GM23338 (cell line): ENCODE results near the gene MKNK1. TPM values are rescaled to one million over a fixed set of nuclear protein-coding genes. Genes with fewer than 3 reads are reported as not detected.

ENCODE experiments used
- ATAC-seq: fragments of 200-7000 bp; cut with Tn5 transposase; 3 replicates; pipeline ENCODE4 v1.9.1; 2020
- DNase-seq: peaks from one replicate; pipeline ENCODE4 v3.0.0-alpha.2; 2015; ENCODE audit warnings: low spot score
- H2AFZ ChIP-seq: fragments of 200-600 bp; sonication (generic); 2 replicates; pipeline ENCODE4 v1.8.0; 2016; ENCODE audit warnings: antibody characterized with exemption, mild to moderate bottlenecking, moderate library complexity
- H3F3A ChIP-seq: fragments of 200-600 bp; sonication (generic); replicated peaks from 2 replicates; pipeline ENCODE4 v1.8.0; 2017; ENCODE audit warnings: antibody characterized with exemption, mixed run types, low read depth
- H3K27ac ChIP-seq: fragments of 200-600 bp; sonication (generic); 2 replicates; pipeline ENCODE4 v1.6.1; 2016; ENCODE audit warnings: low read depth
- H3K27me3 ChIP-seq: fragments of 200-600 bp; sonication (generic); 2 replicates; pipeline ENCODE4 v1.8.0; 2016; ENCODE audit warnings: mild to moderate bottlenecking, mixed run types, moderate library complexity; ENCODE audit not compliant: insufficient read depth
- H3K36me3 ChIP-seq: fragments of 200-600 bp; sonication (generic); 2 replicates; pipeline ENCODE4 v1.8.0; 2016; ENCODE audit warnings: mild to moderate bottlenecking; ENCODE audit not compliant: insufficient read depth
- H3K4me1 ChIP-seq: fragments of 200-600 bp; sonication (generic); 2 replicates; pipeline ENCODE4 v1.8.0; 2016; ENCODE audit warnings: mild to moderate bottlenecking, moderate library complexity; ENCODE audit not compliant: insufficient read depth
- H3K4me2 ChIP-seq: fragments of 200-600 bp; sonication (generic); 2 replicates; pipeline ENCODE4 v1.7.1; 2017; ENCODE audit warnings: mixed run types
- H3K4me3 ChIP-seq: fragments of 200-600 bp; sonication (generic); 2 replicates; pipeline ENCODE4 v1.6.1; 2016; ENCODE audit warnings: mixed run types
- H3K79me2 ChIP-seq: fragments of 200-600 bp; sonication (generic); replicated peaks from 2 replicates; pipeline ENCODE4 v1.8.0; 2017; ENCODE audit warnings: mild to moderate bottlenecking; ENCODE audit not compliant: insufficient read depth
- H3K9me2 ChIP-seq: fragments of 200-600 bp; sonication (generic); 2 replicates; pipeline ENCODE4 v1.8.0; 2017; ENCODE audit not compliant: insufficient read depth
- H4K20me1 ChIP-seq: fragments of 200-600 bp; sonication (generic); replicated peaks from 2 replicates; pipeline ENCODE4 v1.8.0; 2017; ENCODE audit warnings: mild to moderate bottlenecking; ENCODE audit not compliant: insufficient read depth
- H3K27ac Mint-ChIP-seq: 2 replicates; pipeline ENCODE4 v1.8.0; 2020; ENCODE audit warnings: inconsistent platforms, mild to moderate bottlenecking, moderate library complexity, mixed read lengths
- H3K27me3 Mint-ChIP-seq: 3 replicates; pipeline ENCODE4 v1.8.0; 2022; ENCODE audit warnings: low read depth, mild to moderate bottlenecking, moderate library complexity, mixed read lengths, inconsistent platforms; ENCODE audit not compliant: insufficient read depth, poor library complexity
- H3K36me3 Mint-ChIP-seq: 3 replicates; pipeline ENCODE4 v1.8.0; 2021; ENCODE audit warnings: low read depth, mild to moderate bottlenecking, inconsistent platforms, moderate library complexity, mixed read lengths
- H3K4me1 Mint-ChIP-seq: 3 replicates; pipeline ENCODE4 v1.8.0; 2020; ENCODE audit warnings: mild to moderate bottlenecking, inconsistent platforms, mixed read lengths
- H3K4me3 Mint-ChIP-seq: 3 replicates; pipeline ENCODE4 v1.8.0; 2021; ENCODE audit warnings: moderate library complexity, mild to moderate bottlenecking, inconsistent platforms, mixed read lengths
- H3K9me3 Mint-ChIP-seq: 3 replicates; pipeline ENCODE4 v1.8.0; 2020; ENCODE audit warnings: moderate library complexity, mild to moderate bottlenecking, inconsistent platforms, mixed read lengths
- CREB1 ChIP-seq: fragments of 250-450 bp; sonication (Bioruptor Pico); IDR thresholded peaks from 2 replicates; pipeline ENCODE4 v1.5.0; 2020; ENCODE audit warnings: low read depth, mild to moderate bottlenecking, moderate library complexity
- CTCF ChIP-seq, 2 experiments: fragments of 200-600 bp in 1 of 2; sonication (generic) in 1 of 2; conservative IDR thresholded peaks; 2 replicates each; pipeline versions ENCODE4 v1.5.1 to v1.6.1; 2016 to 2017; ENCODE audit warnings: antibody characterized with exemption in 2 of 2, low read depth in 2 of 2, mild to moderate bottlenecking in 2 of 2, moderate library complexity in 1 of 2
- ETS1 ChIP-seq: IDR thresholded peaks from 2 replicates; pipeline ENCODE4 v1.6.1; 2016; ENCODE audit warnings: antibody characterized with exemption
- EZH2 ChIP-seq: fragments of 200-600 bp; sonication (generic); IDR thresholded peaks from one replicate; pipeline ENCODE4 v1.8.0; 2017; ENCODE audit warnings: antibody characterized with exemption, mild to moderate bottlenecking, low read depth; ENCODE audit not compliant: unreplicated experiment
- EZH2phosphoT487 ChIP-seq: fragments of 200-600 bp; sonication (generic); IDR thresholded peaks from one replicate; pipeline ENCODE4 v1.8.1; 2018; ENCODE audit warnings: antibody characterized with exemption; ENCODE audit not compliant: unreplicated experiment
- JUNB ChIP-seq: IDR thresholded peaks from one replicate; pipeline ENCODE4 v1.6.1; 2016; ENCODE audit warnings: antibody characterized with exemption; ENCODE audit not compliant: unreplicated experiment
- NANOG ChIP-seq: IDR thresholded peaks from 2 replicates; pipeline ENCODE4 v1.6.1; 2016; ENCODE audit warnings: antibody characterized with exemption, borderline replicate concordance
- POLR2AphosphoS5 ChIP-seq: IDR thresholded peaks from 2 replicates; pipeline ENCODE4 v1.6.1; 2016; ENCODE audit warnings: antibody characterized with exemption, low read depth
- REST ChIP-seq: IDR thresholded peaks from one replicate; pipeline ENCODE4 v1.6.1; 2018; ENCODE audit warnings: antibody characterized with exemption; ENCODE audit not compliant: unreplicated experiment
- STAT1 ChIP-seq: IDR thresholded peaks from one replicate; pipeline ENCODE4 v1.6.1; 2016; ENCODE audit warnings: antibody characterized with exemption; ENCODE audit not compliant: unreplicated experiment
- ZNF114 ChIP-seq: fragments of 250-450 bp; sonication (Bioruptor Pico); IDR thresholded peaks from 2 replicates; pipeline ENCODE4 v1.5.0; 2020; ENCODE audit warnings: mild to moderate bottlenecking, moderate library complexity
- ZNF331 ChIP-seq: fragments of 250-450 bp; sonication (Bioruptor Pico); IDR thresholded peaks from 2 replicates; pipeline ENCODE4 v1.5.0; 2020; ENCODE audit warnings: low read depth, mild to moderate bottlenecking, moderate library complexity
- ZNF462 ChIP-seq: fragments of 250-450 bp; sonication (Bioruptor Pico); IDR thresholded peaks from 2 replicates; pipeline ENCODE4 v1.5.0; 2020; ENCODE audit warnings: mild to moderate bottlenecking, moderate library complexity
- polyA plus RNA-seq: library from polyadenylated mRNA; unstranded; fragments of >200 nt; fragmentation: Nextera tagmentation; extraction: Ambion mirVana; gene quantifications from 2 replicates; pipeline ENCODE4 v1.2.1, GENCODE V29; 2016
- total RNA-seq: library from RNA; depleted of rRNA; stranded (reverse); fragments of >200 nt; shearing (Covaris generic); gene quantifications from 2 replicates; pipeline ENCODE4 v1.2.3, GENCODE V29; 2014

MKNK1 gene
- total and polyA plus RNA-seq, 2 experiments from 2014 or later, result 11.8 to 20.5 TPM

GRCh38 chr1:46538147-46538546, 65.9 kb downstream of the MKNK1 start:
- H3K4me2 ChIP-seq, result no peak overlapping the region
- no peak for ATAC-seq

More at GRCh38 chr1:46538147-46538546, 65.9 kb downstream of the MKNK1 start:
- Histone ChIP-seq H2AFZ (no peak overlapping the region), H3F3A (0 out of 2 replicates have a peak, but pooled peaks cover 3% of the 10 kb centered on the region), H3K36me3 (no peaks in the 10 kb centered on the region), H3K79me2 (no peaks in the 10 kb centered on the region), H4K20me1 (no peaks in the 10 kb centered on the region; the same call in 1 of the 2 replicates), H3K27me3 (peaks cover 99% of the 10 kb centered on the region), H3K4me3 (no peak overlapping the region), H3K4me1 (peaks cover 10% of the 10 kb centered on the region; the same call in 1 of the 2 replicates), H3K27ac (no peak overlapping the region), H3K9me2 (no peaks in the 10 kb centered on the region)
- H3K4me3 Mint-ChIP-seq, result no peak overlapping the region
- H3K36me3 Mint-ChIP-seq, result no peaks in the 10 kb centered on the region; the same call in 2 of the 3 replicates
- no peaks in the 10 kb centered on the region; the same call in 2 of the 3 replicates for H3K9me3 Mint-ChIP-seq
- H3K27me3 Mint-ChIP-seq, result peaks cover 49% of the 10 kb centered on the region
- TF ChIP-seq NANOG (no peak), ZNF462 (CRISPR knock-in tag) (no peak), ETS1 (no peak), JUNB (no peak), CREB1 (no peak), ZNF114 (CRISPR knock-in tag) (no peak), CTCF (conservative IDR thresholded peaks at IDR 0.05; ENCODE audit: low read depth in 2 of 2) (no peak), POLR2AphosphoS5 (no peak), STAT1 (no peak), EZH2 (no peak), ZNF331 (CRISPR knock-in tag) (no peak), EZH2phosphoT487 (no peak), REST (no peak)
- DNase-seq, result no peak
- H3K27ac Mint-ChIP-seq, result no peak overlapping the region
- H3K4me1 Mint-ChIP-seq, result peaks cover 8% of the 10 kb centered on the region
